Caki2 (cell line): ENCODE data around the gene RABIF. TPM values are rescaled to one million over a fixed set of nuclear protein-coding genes. Genes with fewer than 3 reads are reported as not detected.
"Not testable (repeated sequence)": the region's sequence is repeated elsewhere in the genome, so short reads cannot be mapped to it uniquely, and the experiment has no call there.

Source experiments
- DNase-seq: peaks from one replicate; pipeline ENCODE4 v3.0.0-alpha.2; 2015; ENCODE audit warnings: low read depth
- in situ Hi-C: cut with HindIII; loops from 2 replicates; pipeline ENCODE4 v1.10.0; 2016; ENCODE audit warnings: low sequenced_read_pairs, low pct_unique_long_range_greater_than_20kb, mixed read lengths
- total RNA-seq: library from RNA; depleted of rRNA; stranded (reverse); fragments of >200 nt; shearing (Covaris generic); gene quantifications from 2 replicates; pipeline ENCODE4 v1.2.3, GENCODE V29; 2014; ENCODE audit warnings: low replicate concordance; rRNA removed

Gene RABIF
- total RNA-seq, 1 experiment from 2014 or later = 4.1 TPM

- no peak for DNase-seq
- in situ Hi-C loops = no loop called here
These were observed 44.7 kb downstream of the RABIF start for GRCh38 chr1:202844259-202844658.

- in situ Hi-C loops = no loop called here
- DNase-seq = no peak
These were observed 45.9 kb downstream of the RABIF start for GRCh38 chr1:202843081-202843480.

- no peak for DNase-seq
- in situ Hi-C loops = no loop called here
These were observed 51.1 kb downstream of the RABIF start for GRCh38 chr1:202837746-202838262.

- in situ Hi-C loops = no loop called here
- no peak for DNase-seq
These were observed 52.1 kb downstream of the RABIF start for GRCh38 chr1:202836623-202837403.

- DNase-seq = no peak
- in situ Hi-C loops = no loop called here
These were observed 53.3 kb downstream of the RABIF start for GRCh38 chr1:202835548-202836072.

GRCh38 chr1:202834771-202835547 lies 54.0 kb downstream of the RABIF start:
- DNase-seq = no peak
- in situ Hi-C loops = no loop called here

- in situ Hi-C loops = no loop called here
- DNase-seq = no peak
These were observed 57.0 kb downstream of the RABIF start for GRCh38 chr1:202831906-202832305.

- DNase-seq, in situ Hi-C loops: not testable (repeated sequence)
These were observed 59.7 kb downstream of the RABIF start for GRCh38 chr1:202829223-202829622.

Other genes with a start within 250 kb of the RABIF start
- gene SYT2, start 178.7 kb downstream of the RABIF start, total RNA-seq = not detected in 2 replicates
- gene KDM5B, start 80.7 kb downstream of the RABIF start, total RNA-seq = 3.9 and 19.2 TPM in 2 replicates
- gene PCAT6, start 78.2 kb downstream of the RABIF start, total RNA-seq = not detected in 2 replicates
- gene KLHL12, start 38.1 kb upstream of the RABIF start, total RNA-seq = 18.2 and 19.0 TPM in 2 replicates
- 85.5 and 96.0 TPM in 2 replicates for gene ADIPOR1, start 69.2 kb upstream of the RABIF start, total RNA-seq
- 36.7 and 43.3 TPM in 2 replicates for gene CYB5R1, start 78.1 kb upstream of the RABIF start, total RNA-seq
- 122 and 126 TPM in 2 replicates for gene TMEM183A, start 118.2 kb upstream of the RABIF start, total RNA-seq
- 8.7 and 15.3 TPM in 2 replicates for gene PPFIA4, start 137.3 kb upstream of the RABIF start, total RNA-seq
- not detected in 2 replicates for gene MYOG, start 196.9 kb upstream of the RABIF start, total RNA-seq
- 87.9 and 100 TPM in 2 replicates for gene ADORA1, start 238.6 kb upstream of the RABIF start, total RNA-seq